Eye (tissue), 1 donor: Measurements from ENCODE around the gene ANKRD11.
A peak's percentile ranks its signal among the peaks of the same experiment; 100 is the strongest.
"Not testable (repeated sequence)": the region's sequence is repeated elsewhere in the genome, so short reads cannot be mapped to it uniquely, and the experiment has no call there.

Source experiments
- DNase-seq: peaks from one replicate; pipeline ENCODE4 v3.0.0-alpha.2; 2015

ANKRD11 gene

GRCh38 chr16:89248196-89248982 is 242.0 kb downstream of the ANKRD11 start:
- DNase-seq, result peak; percentile 21

GRCh38 chr16:89247734-89248075 is 242.7 kb downstream of the ANKRD11 start:
- peak; percentile 44 for DNase-seq

- peak; percentile 93 for DNase-seq
These were observed 243.2 kb downstream of the ANKRD11 start for GRCh38 chr16:89246903-89247733.

GRCh38 chr16:89246383-89246902 is 243.9 kb downstream of the ANKRD11 start:
- DNase-seq, result no peak

- no peak for DNase-seq
These were observed 245.6 kb downstream of the ANKRD11 start for GRCh38 chr16:89244754-89245153.

GRCh38 chr16:89244264-89244663 is 246.1 kb downstream of the ANKRD11 start:
- not testable (repeated sequence) for DNase-seq

GRCh38 chr16:89243664-89244063 is 246.7 kb downstream of the ANKRD11 start:
- DNase-seq, result no peak

GRCh38 chr16:89242795-89243200 is 247.6 kb downstream of the ANKRD11 start:
- no peak for DNase-seq

GRCh38 chr16:89241187-89242007 is 249.0 kb downstream of the ANKRD11 start:
- peak; percentile 91 for DNase-seq

GRCh38 chr16:89237733-89238132 is 252.6 kb downstream of the ANKRD11 start:
- DNase-seq, result no peak

- DNase-seq, result no peak
These were observed 256.5 kb downstream of the ANKRD11 start for GRCh38 chr16:89233678-89234490.

- DNase-seq, result no peak
These were observed 258.3 kb downstream of the ANKRD11 start for GRCh38 chr16:89232107-89232506.

- DNase-seq, result peak; percentile 35
These were observed 260.1 kb downstream of the ANKRD11 start for GRCh38 chr16:89230255-89230654.

GRCh38 chr16:89224665-89225064 is 265.7 kb downstream of the ANKRD11 start:
- no peak for DNase-seq

GRCh38 chr16:89222931-89223330 is 267.4 kb downstream of the ANKRD11 start:
- no peak for DNase-seq

- DNase-seq, result no peak
These were observed 268.8 kb downstream of the ANKRD11 start for GRCh38 chr16:89221604-89222003.

GRCh38 chr16:89219365-89219764 is 271.0 kb downstream of the ANKRD11 start:
- no peak for DNase-seq
